NCI-H510A treated with DMSO at 0.1 percent for 48 hours (cell line): ENCODE data around the gene MIER2.
"Not testable (repeated sequence)": the region's sequence is repeated elsewhere in the genome, so short reads cannot be mapped to it uniquely, and the experiment has no call there.

Experiments used
- DNase-seq: peaks from one replicate; lab custom pipeline; 2025; lab: John Stamatoyannopoulos, UW

Gene MIER2, protein sequence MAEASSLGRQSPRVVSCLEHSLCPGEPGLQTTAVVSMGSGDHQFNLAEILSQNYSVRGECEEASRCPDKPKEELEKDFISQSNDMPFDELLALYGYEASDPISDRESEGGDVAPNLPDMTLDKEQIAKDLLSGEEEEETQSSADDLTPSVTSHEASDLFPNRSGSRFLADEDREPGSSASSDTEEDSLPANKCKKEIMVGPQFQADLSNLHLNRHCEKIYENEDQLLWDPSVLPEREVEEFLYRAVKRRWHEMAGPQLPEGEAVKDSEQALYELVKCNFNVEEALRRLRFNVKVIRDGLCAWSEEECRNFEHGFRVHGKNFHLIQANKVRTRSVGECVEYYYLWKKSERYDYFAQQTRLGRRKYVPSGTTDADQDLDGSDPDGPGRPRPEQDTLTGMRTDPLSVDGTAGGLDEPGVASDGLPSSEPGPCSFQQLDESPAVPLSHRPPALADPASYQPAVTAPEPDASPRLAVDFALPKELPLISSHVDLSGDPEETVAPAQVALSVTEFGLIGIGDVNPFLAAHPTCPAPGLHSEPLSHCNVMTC

GRCh38 chr19:344625-345319, at the start of gene MIER2:
Gene MIER2 (minus strand): TSS chr19:344796. CDS start chr19:344782, 14 bp downstream.
- DNase-seq = peak; percentile 22

DNA sequence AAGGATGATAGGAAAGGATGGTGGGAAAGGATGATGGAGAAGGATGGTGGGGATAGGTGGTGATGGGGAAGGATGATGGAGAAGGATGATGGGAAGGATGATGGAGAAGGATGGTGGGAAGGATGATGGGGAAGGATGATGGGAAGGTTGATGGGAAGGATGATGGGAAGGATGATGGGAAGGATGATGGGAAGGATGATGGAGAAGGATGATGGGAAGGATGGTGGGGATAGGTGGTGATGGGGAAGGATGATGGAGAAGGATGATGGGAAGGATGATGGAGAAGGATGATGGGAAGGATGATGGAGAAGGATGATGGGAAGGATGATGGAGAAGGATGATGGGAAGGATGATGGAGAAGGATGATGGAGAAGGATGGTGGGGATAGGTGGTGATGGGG, 49.0 kb upstream of the MIER2 start:
- not testable (repeated sequence) for DNase-seq

DNA sequence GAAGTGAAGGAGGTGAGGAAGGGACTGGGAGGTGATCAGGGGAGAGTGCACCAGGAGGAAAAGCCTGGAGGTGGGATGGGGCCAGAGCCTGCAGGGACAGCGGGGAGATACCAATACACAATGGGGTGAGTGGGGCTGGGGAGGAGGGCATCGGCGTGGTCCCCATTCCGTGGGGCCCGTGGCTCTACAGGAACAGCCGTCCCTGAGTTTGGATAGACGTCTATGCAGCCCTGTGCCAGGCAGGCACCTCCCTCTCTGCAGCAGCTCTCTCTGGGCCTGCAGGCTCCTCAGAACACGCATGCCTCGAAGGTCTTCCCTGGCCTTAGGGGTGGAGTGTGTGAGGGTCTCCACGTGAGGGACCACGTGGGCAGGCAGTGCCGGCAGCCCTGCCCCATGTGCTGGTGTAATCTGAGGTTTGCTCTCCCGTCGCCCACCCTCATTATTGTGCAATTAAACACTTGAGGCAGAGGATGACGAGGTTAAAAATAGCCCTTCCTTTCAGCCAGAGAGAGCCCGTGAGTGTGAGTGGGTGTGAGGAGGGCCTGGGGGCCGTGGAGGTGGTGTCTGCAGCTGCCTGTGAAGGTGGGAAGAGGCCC, 47.9 kb upstream of the MIER2 start:
- DNase-seq = no peak

DNA sequence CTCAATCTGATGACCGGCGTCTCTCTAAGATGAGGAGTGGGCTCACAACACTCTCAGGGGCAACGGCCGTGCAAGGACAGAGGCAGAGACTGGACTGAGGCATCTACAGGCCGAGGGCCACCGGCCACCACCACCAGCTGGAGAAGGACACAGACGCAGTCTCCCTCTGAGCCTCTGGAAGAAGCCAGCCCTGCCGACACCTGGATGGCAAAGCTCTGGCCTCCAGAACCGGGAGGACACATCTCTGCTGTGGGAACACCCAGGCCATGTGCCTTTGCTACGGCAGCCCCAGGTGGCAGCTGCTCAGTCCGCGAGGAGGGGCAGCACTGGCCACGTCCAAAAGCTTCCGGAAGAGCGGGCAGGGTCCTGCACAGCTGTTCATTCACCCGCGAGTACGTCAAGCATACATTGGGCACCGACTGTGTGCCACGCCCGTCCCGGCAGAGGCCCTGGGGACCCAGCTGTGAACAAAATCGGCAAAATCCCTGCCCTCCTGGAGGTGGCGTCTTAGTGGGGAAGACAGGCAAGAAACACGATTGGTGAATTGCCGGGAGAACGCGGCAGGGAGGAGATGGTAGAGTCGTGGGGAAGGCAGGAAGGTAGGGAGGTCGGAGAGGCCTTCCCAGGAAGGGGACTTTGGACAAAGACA, 47.3 kb upstream of the MIER2 start:
- DNase-seq = no peak

- DNase-seq = no peak
Measured at GRCh38 chr19:391207-391557, 46.6 kb upstream of the MIER2 start.

DNA sequence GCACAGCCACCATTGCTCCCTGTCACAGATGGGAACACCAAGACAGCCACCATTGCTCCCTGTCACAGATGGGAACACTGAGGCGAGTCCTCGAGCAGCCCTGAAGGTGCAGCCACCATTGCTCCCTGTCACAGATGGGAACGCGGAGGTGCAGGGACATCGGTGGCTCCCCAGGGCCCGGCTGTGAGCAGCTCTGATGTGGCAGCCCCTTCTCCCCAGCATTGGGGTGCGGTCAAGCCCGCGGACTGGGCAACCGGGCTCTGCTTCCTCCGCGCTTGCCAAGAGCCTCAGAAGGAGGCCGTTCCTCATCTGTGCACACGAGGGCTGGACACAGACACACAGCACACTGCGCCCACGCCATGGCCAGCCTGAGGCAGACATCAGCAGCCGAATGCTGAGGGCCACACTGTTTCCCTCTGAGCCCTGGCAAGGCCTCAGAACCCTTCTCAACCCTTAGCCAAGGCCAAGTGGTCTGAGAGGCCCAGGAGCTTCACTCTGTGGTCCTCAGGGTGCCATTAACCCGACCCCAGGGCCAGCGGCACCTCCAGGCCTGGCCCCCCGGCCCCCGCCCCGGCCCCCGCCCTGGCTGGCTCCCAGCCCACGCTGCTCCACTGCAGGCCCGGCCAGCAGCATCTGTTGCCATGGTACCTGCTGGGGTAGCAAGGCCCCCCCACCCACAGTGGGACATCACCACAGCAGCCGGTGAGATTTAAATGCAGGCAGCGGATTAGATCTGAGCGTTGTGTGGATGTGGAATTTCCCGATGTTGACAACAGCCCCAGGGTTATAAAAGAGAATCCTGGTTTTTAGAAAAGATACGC, 46.0 kb upstream of the MIER2 start:
- DNase-seq = no peak

DNA sequence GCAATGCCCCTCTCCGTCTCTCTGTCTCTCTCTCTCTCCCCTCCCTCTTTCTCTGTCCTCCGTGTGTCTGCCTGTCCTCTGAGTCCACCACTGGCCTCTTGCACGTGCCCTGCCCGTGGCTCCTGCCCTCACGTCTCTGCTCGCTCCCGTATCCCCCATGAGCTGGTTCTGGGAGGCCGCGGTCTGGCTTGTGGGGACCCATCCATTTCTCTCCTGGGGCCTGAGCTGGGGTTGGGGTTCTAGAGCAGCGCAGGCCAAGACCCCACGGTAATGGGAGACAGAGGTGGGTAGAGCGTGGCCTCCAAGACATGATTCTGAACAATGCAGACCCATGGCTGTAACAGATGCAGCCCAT, 45.3 kb upstream of the MIER2 start:
- DNase-seq = no peak

DNA sequence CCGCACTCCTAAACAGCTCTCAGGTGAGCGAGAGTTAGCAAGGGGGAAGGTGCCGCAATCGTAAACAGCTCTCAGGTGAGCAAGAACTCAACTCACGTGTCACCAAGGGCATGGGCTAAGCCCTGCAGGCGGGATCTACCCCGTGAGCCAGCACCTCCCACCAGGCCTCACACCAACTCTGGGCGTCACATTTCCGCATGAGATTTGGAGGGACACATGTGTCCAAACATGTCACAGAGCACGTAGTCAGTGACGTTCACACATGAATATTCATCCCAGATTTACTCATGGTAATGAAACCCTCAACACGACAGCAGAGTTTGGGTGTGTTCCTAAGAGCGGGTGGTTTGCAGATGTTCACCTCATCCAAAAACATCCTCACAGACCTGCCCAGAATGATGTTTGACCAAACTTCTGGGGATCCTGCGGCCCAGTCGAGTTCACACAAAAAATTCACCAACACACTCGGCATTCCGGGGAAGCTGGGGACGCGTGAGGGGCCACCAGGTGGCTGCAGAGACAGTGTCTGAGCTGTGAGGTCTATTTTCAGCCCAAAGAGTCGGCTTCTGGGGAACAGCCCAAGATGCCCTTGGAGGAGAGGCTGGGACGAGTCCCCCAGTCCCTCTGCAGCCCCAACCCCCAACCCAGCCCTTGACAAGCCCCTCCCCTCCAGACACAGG, 44.8 kb upstream of the MIER2 start:
- no peak for DNase-seq

- no peak for DNase-seq
Measured at GRCh38 chr19:388691-389090, 44.1 kb upstream of the MIER2 start.

DNA sequence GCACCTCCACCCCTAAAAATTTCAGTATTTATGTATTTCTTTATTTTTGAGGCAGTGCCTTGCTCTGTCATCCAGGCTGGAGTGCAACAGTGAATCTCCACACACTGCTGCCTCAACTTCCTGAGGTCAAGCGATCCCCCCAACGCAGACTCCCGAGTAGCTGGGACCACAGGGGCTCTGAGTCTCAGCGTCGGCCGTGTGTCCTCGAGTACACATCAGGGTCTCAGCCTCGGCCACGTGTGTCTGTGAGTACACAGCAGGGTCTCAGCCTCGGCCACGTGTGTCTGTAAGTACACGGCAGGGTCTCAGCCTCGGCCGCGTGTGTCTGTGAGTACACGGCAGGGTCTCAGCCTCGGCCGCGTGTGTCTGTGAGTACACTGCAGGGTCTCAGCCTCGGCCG, 43.2 kb upstream of the MIER2 start:
- no peak for DNase-seq

GRCh38 chr19:386632-387301, 42.2 kb upstream of the MIER2 start:
- peak; percentile 15 for DNase-seq

DNA sequence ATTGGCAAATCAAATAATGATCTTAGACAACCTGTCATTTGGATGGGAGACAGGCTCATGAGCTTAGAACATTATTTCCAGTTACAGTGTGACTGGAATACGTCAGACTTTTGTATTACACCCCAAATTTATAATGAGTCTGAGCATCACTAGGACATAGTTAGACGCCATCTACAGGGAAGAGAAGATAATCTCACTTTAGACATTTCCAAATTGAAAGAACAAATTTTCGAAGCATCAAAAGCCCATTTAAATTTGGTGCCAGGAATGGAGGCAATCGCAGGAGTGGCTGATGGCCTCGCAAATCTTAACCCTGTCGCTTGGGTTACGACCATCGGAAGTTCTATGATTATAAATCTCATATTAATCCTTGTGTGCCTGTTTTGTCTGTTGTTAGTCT, 41.6 kb upstream of the MIER2 start:
- not testable (repeated sequence) for DNase-seq

GRCh38 chr19:384799-385169, 40.2 kb upstream of the MIER2 start:
- DNase-seq = no peak

GRCh38 chr19:383922-384798, 39.6 kb upstream of the MIER2 start:
- no peak for DNase-seq

- no peak for DNase-seq
Measured at GRCh38 chr19:383040-383439, 38.4 kb upstream of the MIER2 start.

GRCh38 chr19:382578-382977, 38.0 kb upstream of the MIER2 start:
- DNase-seq = peak; percentile 74

- DNase-seq = not testable (repeated sequence)
Measured at GRCh38 chr19:381901-382300, 37.3 kb upstream of the MIER2 start.

- not testable (repeated sequence) for DNase-seq
Measured at GRCh38 chr19:380618-381219, 36.1 kb upstream of the MIER2 start.

DNA sequence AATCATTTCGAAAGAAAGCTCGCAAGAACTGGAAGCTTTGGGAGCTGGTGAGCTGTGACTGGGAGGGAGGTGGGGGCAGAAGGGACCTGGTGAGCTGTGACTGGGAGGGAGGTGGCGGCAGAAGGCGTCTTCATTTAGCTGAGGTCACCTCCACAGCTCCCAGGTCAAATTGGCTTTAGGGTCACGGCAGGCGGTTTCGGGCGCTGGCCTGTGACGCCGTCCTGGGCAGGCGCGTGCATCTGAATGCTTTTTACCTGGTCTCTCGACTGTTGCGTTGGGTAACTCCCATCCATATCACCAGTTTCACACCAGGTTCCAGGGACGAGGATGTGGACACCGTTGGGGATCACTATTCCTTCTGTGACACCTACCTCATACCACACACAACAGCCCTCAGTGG, 35.2 kb upstream of the MIER2 start:
- no peak for DNase-seq
